NCI-H1417 (cell line): ENCODE results near the gene ITFG2.
A peak's percentile ranks its signal among the peaks of the same experiment; 100 is the strongest.

Experiments
- DNase-seq, 3 experiments: peaks; one replicate each; lab custom pipeline; 2025; lab: John Stamatoyannopoulos, UW

The ITFG2 gene

DNA sequence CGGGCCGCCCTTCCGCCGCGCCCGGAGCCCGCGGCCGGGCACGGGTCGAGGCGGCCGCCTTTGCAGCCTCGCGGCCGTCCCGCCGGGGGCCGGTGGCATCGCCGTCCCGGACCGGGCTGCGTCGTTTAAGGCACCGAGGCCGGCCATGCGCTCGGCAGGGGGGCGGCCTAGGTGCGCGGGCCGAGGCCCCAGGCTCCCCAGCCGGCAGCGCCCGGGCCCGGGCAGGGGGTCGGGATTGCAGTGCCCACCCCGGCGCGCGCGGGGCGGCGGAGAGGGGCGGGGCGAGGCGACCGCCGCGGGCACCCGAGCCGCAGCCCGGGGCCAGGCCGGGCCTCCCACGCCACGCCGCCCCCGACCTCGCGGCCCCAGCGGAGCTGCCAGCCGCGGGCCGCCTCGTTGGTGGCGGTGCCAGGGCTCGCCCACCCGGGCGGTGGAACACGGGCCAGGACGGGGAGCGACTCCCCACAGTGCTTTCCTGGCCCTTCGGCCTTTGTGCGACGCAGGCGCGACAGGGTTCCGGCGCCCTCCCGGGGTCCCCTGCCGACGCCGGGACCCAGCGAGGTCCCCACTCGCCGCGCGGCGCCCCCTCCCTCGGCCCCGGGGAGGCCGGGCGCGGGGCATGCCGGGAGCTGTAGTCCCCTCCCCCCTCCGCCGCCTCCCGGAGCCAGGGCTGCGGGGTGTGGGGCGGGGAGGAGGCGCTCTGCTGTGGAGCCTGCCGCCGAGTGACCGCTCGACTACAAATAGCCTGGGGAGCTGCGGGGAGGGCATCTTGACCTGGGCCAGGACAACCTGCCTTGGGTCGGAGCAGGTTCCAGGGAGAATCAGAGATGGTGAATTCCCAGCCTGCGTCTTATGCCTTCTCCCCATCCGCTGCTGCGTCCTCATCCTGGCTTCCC lies 16.9 kb upstream of the ITFG2 start:
- DNase-seq: peak; percentile 47 to 88 (median 82)

- no peak for DNase-seq
Measured at GRCh38 chr12:2796187-2796666, 16.2 kb upstream of the ITFG2 start.

GRCh38 chr12:2797721-2798418 lies 14.6 kb upstream of the ITFG2 start:
- no peak for DNase-seq

GRCh38 chr12:2800046-2800570 lies 12.4 kb upstream of the ITFG2 start:
- no peak for DNase-seq

DNA sequence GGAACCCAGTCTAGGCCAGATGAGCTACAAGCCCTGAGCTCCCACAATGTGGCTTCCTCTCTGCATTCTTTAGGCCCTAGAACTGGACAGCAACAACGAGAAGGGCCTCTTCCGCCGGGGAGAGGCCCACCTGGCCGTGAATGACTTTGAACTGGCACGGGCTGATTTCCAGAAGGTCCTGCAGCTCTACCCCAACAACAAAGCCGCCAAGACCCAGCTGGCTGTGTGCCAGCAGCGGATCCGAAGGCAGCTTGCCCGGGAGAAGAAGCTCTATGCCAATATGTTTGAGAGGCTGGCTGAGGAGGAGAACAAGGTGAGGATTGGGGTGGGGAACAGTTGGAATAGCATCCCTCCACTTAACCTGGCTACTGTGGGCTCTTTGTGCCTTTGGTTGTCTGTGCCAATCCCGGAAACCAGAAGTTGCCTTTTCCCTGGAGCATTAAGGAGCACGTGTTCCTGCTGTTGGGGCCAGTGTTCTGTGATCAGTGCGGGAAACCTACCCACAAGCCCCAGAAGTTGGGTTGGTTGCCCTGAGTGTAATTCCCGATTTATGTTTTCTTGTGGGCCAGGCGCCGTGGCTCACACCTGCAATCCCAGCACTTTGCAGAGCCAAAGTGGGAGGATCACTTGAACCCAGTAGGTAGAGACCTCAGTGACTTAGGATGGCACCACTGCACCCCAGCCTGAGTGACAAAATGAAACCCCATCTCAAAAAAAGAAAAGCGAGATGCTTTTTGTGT lies 11.3 kb upstream of the ITFG2 start:
- no peak for DNase-seq

DNA sequence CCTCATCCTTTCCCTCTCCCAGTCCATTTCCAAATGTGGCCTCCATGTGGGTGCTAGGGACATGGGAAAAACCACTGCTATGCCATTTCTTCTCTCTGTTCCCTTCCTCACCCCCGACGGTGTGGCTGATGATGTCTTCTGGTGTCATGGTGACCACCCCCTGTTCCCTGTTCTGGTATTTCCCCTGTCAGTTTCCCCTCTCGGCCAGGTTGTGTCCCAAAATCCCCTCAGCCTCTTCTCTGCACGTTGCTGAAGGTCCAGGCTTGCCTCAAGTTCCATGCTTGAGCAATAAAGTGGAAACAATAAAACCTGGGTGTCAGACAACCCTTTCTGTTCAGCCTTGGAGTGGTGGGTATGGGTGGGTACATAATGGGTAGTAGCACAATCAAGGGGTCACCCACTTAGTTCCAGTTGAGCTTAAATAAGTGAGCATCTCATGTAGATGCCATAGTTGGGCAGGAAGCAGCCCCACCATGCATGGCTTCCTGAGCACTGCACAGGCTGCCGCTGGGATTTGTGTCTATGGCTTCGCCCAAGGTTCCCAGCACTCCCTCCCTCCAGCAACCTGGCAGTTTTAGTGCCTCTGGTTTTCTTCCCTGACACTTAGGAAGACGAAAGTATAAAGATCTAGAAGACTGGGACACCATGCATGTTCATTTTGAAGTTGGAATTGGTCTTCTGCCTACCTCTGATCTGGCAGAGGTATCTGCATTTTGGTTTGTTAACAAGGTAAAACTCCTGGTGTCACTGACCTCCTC lies 8.7 kb upstream of the ITFG2 start:
- DNase-seq: no peak

DNA sequence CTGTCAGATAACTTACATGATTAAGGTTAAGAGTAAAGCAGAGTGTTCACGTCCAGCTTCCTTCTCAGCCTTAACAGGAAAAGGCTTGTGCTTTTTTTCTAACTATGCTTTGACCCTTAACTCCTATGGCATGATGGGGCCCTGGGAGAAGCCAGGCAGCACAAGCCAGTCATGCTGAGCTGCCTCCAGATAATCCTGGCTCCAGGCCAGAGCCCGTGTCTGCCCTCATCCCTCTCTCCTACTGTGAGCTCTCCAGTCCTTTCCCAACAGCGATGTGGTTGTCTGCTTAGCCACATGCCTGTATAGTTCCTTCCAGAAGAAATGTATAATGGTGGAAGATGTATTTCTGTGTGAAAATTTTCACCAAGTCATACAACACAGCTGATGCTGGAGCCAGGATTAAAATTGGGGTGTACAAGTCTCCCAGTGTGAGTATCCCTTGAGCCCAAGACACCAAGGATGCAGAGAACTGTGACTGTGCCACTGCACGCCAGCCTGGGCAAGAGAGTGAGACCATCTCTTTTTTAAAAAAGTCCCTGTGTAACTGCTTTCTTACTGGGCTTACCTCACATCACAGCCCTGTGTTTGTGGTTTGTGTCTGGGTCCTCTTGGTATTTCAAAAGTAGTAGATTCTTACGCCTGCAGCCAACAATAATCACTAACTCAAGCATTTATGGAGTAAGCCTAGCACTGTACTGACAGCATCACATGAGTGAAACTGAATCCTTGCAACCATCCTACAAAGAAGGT lies 7.9 kb upstream of the ITFG2 start:
- DNase-seq: no peak

DNA sequence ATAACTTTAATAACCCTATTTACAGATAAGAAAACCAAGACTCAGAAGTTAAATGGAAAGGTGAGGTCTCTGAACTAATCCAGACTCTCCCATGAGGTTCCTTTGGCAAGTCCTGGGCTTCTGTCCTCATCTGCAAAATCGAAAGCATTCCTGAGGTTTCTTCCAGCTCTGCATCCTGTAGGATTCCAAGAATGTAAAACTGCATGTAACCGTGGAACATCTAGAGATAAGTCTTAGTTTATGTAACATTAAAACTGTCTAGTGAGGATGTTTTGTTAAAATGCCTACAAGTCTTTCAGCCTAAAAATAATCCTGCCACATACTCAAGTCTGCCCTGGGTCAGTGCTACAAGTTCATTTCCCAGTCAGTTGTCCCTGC lies 7.3 kb upstream of the ITFG2 start:
- no peak for DNase-seq

DNA sequence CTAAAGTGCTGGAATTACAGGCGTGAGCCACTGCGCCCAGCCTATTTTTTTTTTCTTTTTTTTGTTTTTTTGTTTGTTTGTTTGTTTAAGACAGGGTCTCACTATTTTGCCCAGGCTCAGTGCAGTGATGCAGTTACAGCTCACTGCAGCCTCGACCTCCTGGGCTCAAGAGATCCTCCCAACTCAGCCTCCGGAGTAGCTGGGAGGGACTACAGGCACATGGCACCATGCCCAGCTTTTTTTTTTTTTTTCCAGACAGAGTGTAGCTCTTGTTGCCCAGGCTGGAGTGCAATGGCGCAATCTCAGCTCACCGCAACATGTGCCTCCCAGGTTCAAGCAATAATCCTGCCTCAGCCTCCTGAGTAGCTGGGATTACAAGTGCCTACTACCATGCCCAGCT lies 5.8 kb upstream of the ITFG2 start:
- DNase-seq: no peak

GRCh38 chr12:2811801-2812200 lies 667 bp upstream of the ITFG2 start:
- DNase-seq: peak in 1 of 3 experiments; percentile 66

DNA sequence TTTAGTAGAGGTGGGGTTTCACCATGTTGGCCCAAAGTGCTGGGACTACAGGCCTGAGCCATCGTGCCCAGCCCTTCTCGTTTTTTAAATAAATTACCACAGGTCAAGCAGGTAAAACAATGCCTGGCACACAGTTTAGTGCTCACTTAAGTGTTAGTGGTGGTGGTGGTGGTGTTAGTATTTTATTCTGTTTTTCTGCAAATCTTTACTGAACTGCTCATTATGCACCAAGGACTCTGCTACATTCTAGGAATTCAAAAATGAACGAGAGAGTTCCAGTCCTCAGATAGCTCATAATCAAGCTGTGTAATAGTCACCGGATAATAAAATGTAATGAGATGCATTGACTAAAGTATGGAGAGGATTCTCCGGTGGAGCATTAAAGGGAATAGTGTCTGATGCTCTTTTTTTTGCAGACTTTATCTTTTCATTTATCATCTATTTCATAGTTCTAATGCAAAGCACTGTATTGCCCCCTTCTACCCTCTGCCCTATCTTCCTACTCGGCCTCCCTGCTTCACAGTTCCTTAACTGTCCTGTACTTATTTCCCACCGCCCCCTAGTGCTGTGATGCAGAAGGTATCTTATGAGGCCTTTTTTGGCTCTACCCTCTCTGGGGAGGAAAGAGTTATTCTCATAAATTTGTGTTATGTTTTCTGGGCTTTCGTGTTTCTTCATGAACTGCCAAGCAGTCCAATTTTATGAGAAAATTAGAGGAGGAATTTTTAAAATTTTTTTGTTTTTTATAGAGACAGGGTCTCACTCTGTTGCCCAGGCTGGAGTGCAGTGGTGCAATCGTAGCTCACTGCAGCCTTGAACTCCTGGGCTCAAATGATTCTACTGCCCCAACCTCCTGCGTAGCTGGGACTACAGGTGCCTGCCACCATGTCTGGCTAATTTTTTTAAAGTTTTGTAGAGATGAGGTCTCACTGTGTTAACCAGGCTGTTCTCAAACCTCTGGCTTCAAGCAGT lies 1.0 kb downstream of the ITFG2 start:
- DNase-seq: peak; percentile 31 to 77 (median 42)

GRCh38 chr12:2819810-2820209 lies 7.3 kb downstream of the ITFG2 start:
- no peak for DNase-seq

DNA sequence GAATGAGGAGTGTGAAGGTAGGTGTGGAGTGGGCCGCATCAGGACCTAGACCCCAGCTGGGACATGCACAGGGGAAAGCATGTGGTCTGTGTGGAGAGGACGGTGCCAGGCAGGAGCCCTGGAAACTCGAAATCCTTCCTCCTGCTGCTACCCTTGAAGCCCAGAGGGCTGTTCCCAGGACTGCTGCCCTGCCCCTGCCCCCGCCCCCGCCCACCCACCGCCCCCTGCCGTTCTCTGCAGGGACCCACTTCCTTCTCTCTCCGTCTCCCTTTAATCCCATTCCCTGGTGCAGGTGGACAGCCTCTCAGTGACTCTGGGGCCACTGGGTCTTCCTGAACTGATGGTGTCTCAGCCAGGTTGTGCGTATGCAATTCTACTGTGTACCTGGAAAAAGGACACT lies 8.0 kb downstream of the ITFG2 start:
- no peak for DNase-seq

DNA sequence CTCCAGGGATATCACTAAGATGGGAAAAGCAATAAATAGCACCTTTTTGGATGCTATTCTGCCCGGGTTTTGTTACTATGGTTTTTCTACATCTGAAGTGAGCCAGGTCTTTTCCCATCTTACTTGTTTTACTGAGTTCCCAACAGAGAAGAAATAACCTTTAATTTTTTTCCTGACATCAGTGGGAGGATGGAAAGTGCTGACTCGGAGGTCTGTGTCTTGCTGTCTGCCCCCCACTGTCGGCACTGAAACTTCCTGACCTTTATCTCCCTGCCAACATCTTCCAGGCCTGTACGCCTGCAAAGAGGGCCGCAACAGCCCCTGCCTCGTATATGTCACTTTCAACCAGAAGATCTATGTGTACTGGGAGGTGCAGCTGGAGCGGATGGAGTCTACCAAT lies 11.0 kb downstream of the ITFG2 start:
- no peak for DNase-seq

DNA sequence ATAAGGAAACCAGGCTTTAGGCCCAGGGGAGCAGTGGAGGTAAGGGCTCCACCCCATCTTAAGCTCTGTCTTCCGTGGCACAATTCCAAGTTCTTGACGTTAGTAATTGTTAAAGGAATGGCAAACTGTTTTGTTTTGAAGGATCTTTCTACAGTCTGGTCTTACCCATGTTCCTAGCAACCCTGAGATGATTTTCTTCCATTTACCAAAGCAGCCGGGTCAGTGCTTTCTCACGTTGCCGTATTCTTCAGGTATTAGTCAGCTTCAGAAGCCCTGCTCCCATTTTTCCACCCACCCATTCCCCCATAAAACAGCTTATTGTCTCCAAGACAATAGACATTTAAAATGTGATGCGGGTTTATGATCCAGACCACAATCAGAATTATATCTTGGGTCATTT lies 12.1 kb downstream of the ITFG2 start:
- DNase-seq: no peak

DNA sequence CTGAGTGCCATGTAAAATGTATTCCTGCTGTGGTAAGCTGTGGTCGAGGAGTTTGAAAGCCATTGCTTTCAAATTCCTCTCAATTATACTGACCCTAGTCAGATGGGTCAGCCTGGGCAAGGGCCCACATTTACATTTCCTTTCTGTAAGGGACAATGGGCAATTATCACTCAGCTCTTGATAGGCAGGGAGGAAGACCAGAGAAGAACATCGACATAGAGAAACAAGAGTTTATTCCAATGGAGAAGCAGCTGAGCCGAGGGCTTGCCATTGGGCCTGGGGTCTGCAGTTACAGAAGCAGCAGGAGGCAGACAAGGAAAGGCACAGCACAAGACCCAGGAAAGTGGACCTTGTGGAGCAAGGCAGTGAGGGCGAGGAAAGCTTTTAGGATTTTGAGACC lies 12.7 kb downstream of the ITFG2 start:
- no peak for DNase-seq

- no peak for DNase-seq
Measured at GRCh38 chr12:2826036-2826435, 13.6 kb downstream of the ITFG2 start.

- peak in 2 of 3 experiments; percentile 23 to 55 for DNase-seq
Measured at GRCh38 chr12:2826721-2827515, 14.4 kb downstream of the ITFG2 start.

DNA sequence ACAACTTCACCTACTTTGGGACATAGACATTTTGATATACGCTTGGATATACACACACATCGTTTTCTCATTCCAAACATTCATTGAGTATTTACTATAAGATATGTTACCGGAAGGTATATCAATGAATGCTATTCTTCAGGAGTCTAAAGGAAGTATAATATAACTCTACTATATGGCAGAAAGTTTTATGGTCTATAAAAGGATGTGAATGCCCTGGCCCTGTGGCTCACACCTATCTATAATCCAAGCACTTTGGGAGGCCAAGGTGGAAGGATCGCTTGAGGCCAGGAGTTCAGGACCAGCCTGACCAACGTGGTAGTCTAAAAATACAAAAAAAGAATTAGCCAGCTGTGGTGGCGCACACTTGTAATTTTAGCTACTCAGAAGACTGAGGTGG lies 16.8 kb downstream of the ITFG2 start:
- DNase-seq: no peak
